Endothelial cell of umbilical vein (primary cell): ENCODE measurements around the gene SAGE1. TPM values are rescaled to one million over a fixed set of nuclear protein-coding genes. Genes with fewer than 3 reads are reported as not detected.

Source experiments
- BruUV-seq: library from RNA; stranded (reverse); fragments of 400-500 nt; replicated peaks from 2 replicates; lab custom pipeline; 2021; lab: Mats Ljungman, UMichigan
- CTCF ChIA-PET: fragments of 300-600, 350-600 bp; sonication (Branson Sonifier 250); formaldehyde crosslinking; loops from one replicate; lab custom pipeline; 2021; ENCODE audit warnings: antibody characterized with exemption, inconsistent platforms; lab: Charles Lee
- POLR2A ChIA-PET: fragments of 300-600, 350-600 bp; sonication (Branson Sonifier 250); formaldehyde crosslinking; loops from one replicate; lab custom pipeline; 2021; ENCODE audit warnings: antibody characterized with exemption, inconsistent platforms; lab: Charles Lee
- DNase-seq: peaks from one replicate; pipeline ENCODE4 v3.0.0-alpha.2; 2011; ENCODE audit warnings: low read depth, low spot score
- FAIRE-seq: peaks from 2 replicates; lab custom pipeline; 2011; peaks lifted over from hg19 to GRCh38; lab: Jason Lieb, UNC
- H2AFZ ChIP-seq: 2 replicates; pipeline ENCODE4 v1.6.0; 2012; ENCODE audit warnings: low read depth, low read length, control low read depth, inconsistent platforms
- H3K27ac ChIP-seq: 2 replicates; pipeline ENCODE4 v1.5.1; 2011; ENCODE audit warnings: low read depth, mild to moderate bottlenecking, control low read depth, low read length, moderate library complexity; ENCODE audit not compliant: insufficient read depth
- H3K27me3 ChIP-seq, 2 experiments: 2 replicates each; pipeline versions ENCODE4 v1.6.0 to v1.6.1; 2011; ENCODE audit warnings: low read length in 2 of 2, mixed read lengths in 1 of 2; ENCODE audit not compliant: control insufficient read depth in 2 of 2, insufficient read depth in 2 of 2
- H3K36me3 ChIP-seq, 2 experiments: 2 replicates in 1 of 2; 3 replicates in 1 of 2; pipeline ENCODE4 v1.5.1; 2011; ENCODE audit warnings: low read length in 2 of 2, mild to moderate bottlenecking in 1 of 2, moderate library complexity in 1 of 2; ENCODE audit not compliant: control insufficient read depth in 2 of 2, insufficient read depth in 2 of 2; ENCODE audit errors: extremely low read depth in 1 of 2
- H3K4me1 ChIP-seq: 3 replicates; pipeline ENCODE4 v1.5.1; 2011; ENCODE audit warnings: mild to moderate bottlenecking, low read length; ENCODE audit not compliant: control insufficient read depth, insufficient read depth; ENCODE audit errors: extremely low read depth
- H3K4me2 ChIP-seq: 2 replicates; pipeline ENCODE4 v1.6.1; 2011; ENCODE audit warnings: low read length, control low read depth, mixed read lengths; ENCODE audit not compliant: insufficient read depth
- H3K4me3 ChIP-seq, 3 experiments: fragments of 200-600 bp in 1 of 3; sonication (generic), shearing (Covaris generic) in 1 of 3; replicated peaks in 1 of 3; 2 replicates each; pipeline ENCODE4 v1.5.1; 2011 to 2016; ENCODE audit warnings: control low read depth in 3 of 3, low read length in 3 of 3, mild to moderate bottlenecking in 2 of 3, inconsistent platforms in 1 of 3, low read depth in 1 of 3, moderate library complexity in 1 of 3; ENCODE audit not compliant: insufficient read depth in 1 of 3
- H3K79me2 ChIP-seq: 2 replicates; pipeline ENCODE4 v1.6.0; 2012; ENCODE audit warnings: low read length, inconsistent platforms; ENCODE audit not compliant: control insufficient read depth, insufficient read depth
- H3K9ac ChIP-seq: replicated peaks from 2 replicates; pipeline ENCODE3; 2011; ENCODE audit warnings: low read length, control low read depth; ENCODE audit not compliant: insufficient read depth; ENCODE audit errors: extremely low read depth
- H3K9me1 ChIP-seq: replicated peaks from 3 replicates; pipeline ENCODE4 v1.6.0; 2011; ENCODE audit warnings: mild to moderate bottlenecking, low read length; ENCODE audit not compliant: control insufficient read depth, insufficient read depth; ENCODE audit errors: extremely low read depth
- H3K9me3 ChIP-seq: replicated peaks from 2 replicates; pipeline ENCODE4 v1.5.1; 2012; ENCODE audit warnings: low read length, inconsistent platforms; ENCODE audit not compliant: control insufficient read depth, insufficient read depth
- H4K20me1 ChIP-seq: replicated peaks from 2 replicates; pipeline ENCODE3; 2011; ENCODE audit warnings: mild to moderate bottlenecking, low read length; ENCODE audit not compliant: control insufficient read depth, insufficient read depth; ENCODE audit errors: extremely low read depth
- CTCF ChIP-seq, 2 donors: IDR thresholded peaks; 1 replicate in 1 of 2; 2 replicates in 1 of 2; pipeline ENCODE4 v1.5.1; 2011; ENCODE audit warnings: low read length in 2 of 2, mild to moderate bottlenecking in 2 of 2, moderate library complexity in 2 of 2, control low read depth in 1 of 2, inconsistent platforms in 1 of 2, low read depth in 1 of 2; ENCODE audit not compliant: insufficient read depth in 1 of 2; ENCODE audit errors: extremely low read depth in 1 of 2
- EZH2 ChIP-seq: IDR thresholded peaks from 2 replicates; pipeline ENCODE4 v1.6.1; 2012; ENCODE audit warnings: borderline replicate concordance, low read depth, mild to moderate bottlenecking, moderate library complexity, low read length, inconsistent platforms; ENCODE audit not compliant: severe bottlenecking
- FOS ChIP-seq: IDR thresholded peaks from 2 replicates; pipeline ENCODE4 v1.6.1; 2011; ENCODE audit warnings: mild to moderate bottlenecking, low read length, moderate library complexity, borderline replicate concordance; ENCODE audit not compliant: insufficient read depth
- GATA2 ChIP-seq: IDR thresholded peaks from 2 replicates; pipeline ENCODE4 v1.7.0; 2011; ENCODE audit warnings: low read depth, mild to moderate bottlenecking, moderate library complexity, mixed read lengths, low read length; ENCODE audit not compliant: insufficient read length, insufficient read depth
- JUN ChIP-seq: IDR thresholded peaks from 2 replicates; pipeline ENCODE4 v1.6.1; 2011; ENCODE audit warnings: borderline replicate concordance, low read depth; ENCODE audit not compliant: insufficient read length, insufficient read depth
- MAX ChIP-seq: IDR thresholded peaks from 2 replicates; pipeline ENCODE4 v1.6.1; 2011; ENCODE audit not compliant: insufficient read depth, insufficient read length
- MYC ChIP-seq: IDR thresholded peaks from one replicate; pipeline ENCODE4 v1.6.1; 2011; ENCODE audit warnings: mild to moderate bottlenecking, low read depth, low read length
- POLR2A ChIP-seq: IDR thresholded peaks from 2 replicates; pipeline ENCODE4 v1.6.1; 2012; ENCODE audit warnings: low read depth, mild to moderate bottlenecking, control low read depth, low read length
- POLR2AphosphoS5 ChIP-seq: IDR thresholded peaks from 2 replicates; pipeline ENCODE4 v1.6.1; 2012; ENCODE audit warnings: low read depth, mild to moderate bottlenecking, control low read depth, low read length, moderate library complexity; ENCODE audit not compliant: insufficient read depth
- dilution Hi-C: fragments of 300-500 bp; cut with MboI; formaldehyde crosslinking; loops from one replicate; pipeline ENCODE4 v1.15.0; 2019; ENCODE audit warnings: low sequenced_read_pairs; ENCODE audit not compliant: extremely low pct_ligation_motif_present
- intact Hi-C: fragments of 100-400 bp; cut with micrococcal nuclease; formaldehyde crosslinking; loops from one replicate; pipeline ENCODE4 v1.10.0; 2022
- polyA plus RNA-seq, 4 experiments: library from polyadenylated mRNA; depleted of rRNA in 3 of 4; stranded (reverse) in 3 of 4; unstranded in 1 of 4; fragments of >200 nt; gene quantifications; 2 replicates each; pipeline versions ENCODE4 v1.2.1 to v1.2.3, GENCODE V29; 2011 to 2012; ENCODE audit warnings: missing spikeins in 1 of 4
- total RNA-seq: library from RNA; stranded (reverse); gene quantifications from 2 replicates; pipeline ENCODE4 v1.2.3, GENCODE V29; 2021

SAGE1 gene
- total and polyA plus RNA-seq, 2 donors (not counting 3 experiments of a cell fraction or from before 2014, with no cell fraction given), result not detected

- Histone ChIP-seq H3K27me3 (no peaks in the 10 kb centered on the region), H3K4me1 (no peaks in the 10 kb centered on the region), H4K20me1 (no peaks in the 10 kb centered on the region), H2AFZ (no peak overlapping the region), H3K9ac (no peak overlapping the region), H3K9me1 (no peaks in the 10 kb centered on the region), H3K4me3 (no peak overlapping the region), H3K4me2 (no peak overlapping the region), H3K9me3 (no peaks in the 10 kb centered on the region), H3K27ac (no peak overlapping the region), H3K79me2 (no peaks in the 10 kb centered on the region), H3K36me3 (no peaks in the 10 kb centered on the region)
- DNase-seq, result no peak
- dilution Hi-C loops, result no loop called here
- POLR2A ChIA-PET, result no interaction called here
- CTCF ChIA-PET, result no interaction called here
- intact Hi-C loops, result no loop called here
- TF ChIP-seq GATA2, result no peak
- TF ChIP-seq CTCF (IDR thresholded peaks at IDR 0.05; ENCODE audit: extremely low read depth in 1 of 2, insufficient read depth in 1 of 2, low read depth in 1 of 2, low read length in 2 of 2), result no peak
- TF ChIP-seq JUN, result no peak
- no peak for TF ChIP-seq POLR2A
- no peak for TF ChIP-seq EZH2
- no peak for TF ChIP-seq MYC
- no peak for TF ChIP-seq POLR2AphosphoS5
- no peak for TF ChIP-seq FOS
- no peak for TF ChIP-seq MAX
- no TSS peak for BruUV-seq
- no peak for FAIRE-seq
Measured at GRCh38 chrX:135944486-135944885, 51.0 kb downstream of the SAGE1 start.
